GM12878 (cell line): Measurements from ENCODE around the gene ABCC9. TPM values are rescaled to one million over a fixed set of nuclear protein-coding genes. Genes with fewer than 3 reads are reported as not detected.

Source experiments
- ATAC-seq: fragments of 200-7000 bp; cut with Tn5 transposase; 3 replicates; pipeline ENCODE4 v1.9.1; 2020; ENCODE audit warnings: mild to moderate bottlenecking, moderate library complexity
- BruUV-seq: library from RNA; stranded (reverse); fragments of 400-500 nt; replicated peaks from 2 replicates; lab custom pipeline; 2021; lab: Mats Ljungman, UMichigan
- CTCF ChIA-PET: fragments of 300-600 bp; sonication (Branson Sonifier 250); formaldehyde crosslinking; extraction: SDS; loops from one replicate; lab custom pipeline; 2021; ENCODE audit warnings: inconsistent platforms; lab: Yijun Ruan, JAX
- POLR2A ChIA-PET: fragments of 350-600 bp; formaldehyde crosslinking; extraction: SDS; loops from one replicate; lab custom pipeline; 2021; ENCODE audit warnings: inconsistent platforms; lab: Charles Lee
- RAD21 ChIA-PET: fragments of 300-600 bp; sonication (Branson Sonifier 250); formaldehyde crosslinking; loops from one replicate; lab custom pipeline; 2023; ENCODE audit warnings: antibody characterized with exemption; ENCODE audit not compliant: unreplicated experiment; lab: Charles Lee
- SMC1A ChIA-PET: fragments of 300-600 bp; sonication (Branson Sonifier 250); formaldehyde crosslinking; loops from one replicate; lab custom pipeline; 2023; ENCODE audit not compliant: unreplicated experiment, uncharacterized antibody; lab: Charles Lee
- DNase-seq: peaks from one replicate; pipeline ENCODE4 v3.0.0-alpha.2; 2011; ENCODE audit warnings: low read depth, low spot score
- FAIRE-seq: peaks from 3 replicates; lab custom pipeline; 2011; peaks lifted over from hg19 to GRCh38; lab: Jason Lieb, UNC
- H2AFZ ChIP-seq: 2 replicates; pipeline ENCODE4 v1.6.0; 2011; ENCODE audit warnings: low read depth, low read length, control low read depth; ENCODE audit not compliant: control insufficient read depth
- H3K27ac ChIP-seq: 2 replicates; pipeline ENCODE4 v1.5.1; 2011; ENCODE audit warnings: control low read depth; ENCODE audit not compliant: control insufficient read depth, insufficient read depth
- H3K27me3 ChIP-seq, 2 experiments: replicated peaks in 1 of 2; 2 replicates each; pipeline versions ENCODE4 v1.6.0 to v1.6.1; 2011; ENCODE audit warnings: low read length in 1 of 2; ENCODE audit not compliant: control insufficient read depth in 2 of 2, insufficient read depth in 2 of 2
- H3K36me3 ChIP-seq, 2 experiments: 2 replicates each; pipeline ENCODE4 v1.5.1; 2011; ENCODE audit warnings: low read length in 1 of 2; ENCODE audit not compliant: control insufficient read depth in 2 of 2, insufficient read depth in 2 of 2
- H3K4me1 ChIP-seq: 2 replicates; pipeline ENCODE4 v1.6.1; 2011; ENCODE audit warnings: mild to moderate bottlenecking, low read length, moderate library complexity, mixed read lengths; ENCODE audit not compliant: control insufficient read depth, insufficient read depth
- H3K4me2 ChIP-seq: 2 replicates; pipeline ENCODE4 v1.6.0; 2011; ENCODE audit warnings: control low read depth; ENCODE audit not compliant: control insufficient read depth, insufficient read depth
- H3K4me3 ChIP-seq: fragments of 200-600 bp; sonication (generic); 2 replicates; pipeline ENCODE4 v1.5.1; 2016
- H3K79me2 ChIP-seq: 2 replicates; pipeline ENCODE4 v1.6.0; 2011; ENCODE audit warnings: low read length; ENCODE audit not compliant: control insufficient read depth, insufficient read depth
- H3K9ac ChIP-seq: 2 replicates; pipeline ENCODE4 v1.8.0; 2011; ENCODE audit warnings: low read length, control low read depth, mixed read lengths; ENCODE audit not compliant: control insufficient read depth, insufficient read depth
- H3K9me3 ChIP-seq: replicated peaks from 3 replicates; pipeline ENCODE4 v1.5.1; 2011; ENCODE audit warnings: mild to moderate bottlenecking, low read length; ENCODE audit not compliant: control insufficient read depth, insufficient read depth
- H4K20me1 ChIP-seq: 2 replicates; pipeline ENCODE4 v1.6.0; 2011; ENCODE audit not compliant: control insufficient read depth, insufficient read depth
- BCL3 ChIP-seq: IDR thresholded peaks from 2 replicates; pipeline ENCODE4 v1.6.1; 2011; ENCODE audit warnings: borderline replicate concordance, low read depth, mild to moderate bottlenecking, moderate library complexity, low read length; ENCODE audit not compliant: insufficient read depth, poor library complexity, severe bottlenecking
- BCLAF1 ChIP-seq: fragments of 450-650 bp; IDR thresholded peaks from 2 replicates; pipeline ENCODE4 v1.6.1; 2017; ENCODE audit warnings: antibody characterized with exemption, mild to moderate bottlenecking, moderate library complexity
- BRCA1 ChIP-seq: IDR thresholded peaks from 2 replicates; pipeline ENCODE4 v1.6.1; 2011; ENCODE audit warnings: low read depth, low read length, improper control_type of control experiment
- CHD2 ChIP-seq: IDR thresholded peaks from 2 replicates; pipeline ENCODE4 v1.6.1; 2011; ENCODE audit warnings: low read depth, low read length, improper control_type of control experiment, borderline replicate concordance
- EED ChIP-seq: sonication (generic); IDR thresholded peaks from 2 replicates; pipeline ENCODE4 v1.6.1; 2016; ENCODE audit warnings: antibody characterized with exemption, low read depth
- IKZF1 ChIP-seq: fragments of 450-650 bp; conservative IDR thresholded peaks from 2 replicates; pipeline ENCODE4 v1.6.1; 2017; ENCODE audit warnings: antibody characterized with exemption, mild to moderate bottlenecking
- LARP7 ChIP-seq: fragments of 450-650 bp; IDR thresholded peaks from 2 replicates; pipeline ENCODE4 v1.6.1; 2017; ENCODE audit warnings: mild to moderate bottlenecking
- MLLT1 ChIP-seq: fragments of 450-650 bp; IDR thresholded peaks from 2 replicates; pipeline ENCODE4 v1.6.1; 2016; ENCODE audit warnings: mild to moderate bottlenecking
- MTA2 ChIP-seq: fragments of 450-650 bp; IDR thresholded peaks from 2 replicates; pipeline ENCODE4 v1.6.1; 2016; ENCODE audit warnings: low read depth, mild to moderate bottlenecking, moderate library complexity
- MYC ChIP-seq: IDR thresholded peaks from 2 replicates; pipeline ENCODE4 v1.6.1; 2011; ENCODE audit warnings: mild to moderate bottlenecking, low read length, moderate library complexity, inconsistent platforms; ENCODE audit not compliant: insufficient read depth, insufficient replicate concordance, insufficient read length, severe bottlenecking
- PAX8 ChIP-seq: fragments of 450-650 bp; IDR thresholded peaks from 2 replicates; pipeline ENCODE4 v1.6.1; 2017; ENCODE audit warnings: mild to moderate bottlenecking, moderate library complexity
- POU2F2 ChIP-seq: IDR thresholded peaks from 3 replicates; pipeline ENCODE4 v1.6.1; 2011; ENCODE audit warnings: low read depth, mild to moderate bottlenecking, low read length, borderline replicate concordance
- SMC3 ChIP-seq: IDR thresholded peaks from 2 replicates; pipeline ENCODE4 v1.6.1; 2011; ENCODE audit warnings: low read length, improper control_type of control experiment, borderline replicate concordance
- ZNF24 ChIP-seq: fragments of 450-650 bp; IDR thresholded peaks from 2 replicates; pipeline ENCODE4 v1.6.1; 2017; ENCODE audit warnings: antibody characterized with exemption, mild to moderate bottlenecking
- WGBS: methylation state at CpG from one replicate; pipeline ENCODE4 v1.1.6; 2016; ENCODE audit warnings: low lambda C conversion rate; ENCODE audit not compliant: insufficient replicate concordance, insufficient coverage; ENCODE audit errors: missing lambda C conversion rate; 5-methylcytosine and 5-hydroxymethylcytosine counted together
- in situ Hi-C: fragments of 300-500 bp; cut with MboI; formaldehyde crosslinking; loops from 9 replicates; pipeline ENCODE4 v1.14.3; 2018; ENCODE audit warnings: mixed read lengths
- intact Hi-C: fragments of 100-400 bp; cut with micrococcal nuclease; formaldehyde crosslinking; loops from one replicate; pipeline ENCODE4 v1.14.2; 2022; ENCODE audit not compliant: unreplicated experiment
- polyA plus RNA-seq, 11 experiments: library from polyadenylated mRNA; depleted of rRNA in 4 of 11; unstranded in 6 of 11; stranded (reverse) in 5 of 11; fragments of >200 nt; fragmentation: Nextera tagmentation in 4 of 11; fragmentation: Illumina TruSeq in 1 of 11; extraction: Ambion mirVana in 4 of 11; extraction: Trizol in 1 of 11; gene quantifications; 1 replicate in 1 of 11; 2 replicates in 10 of 11; pipeline versions ENCODE4 v1.2.1 to v1.2.3, GENCODE V29; 2011 to 2016; ENCODE audit warnings: inconsistent platforms in 2 of 11, missing spikeins in 2 of 11, low read depth in 1 of 11
- total RNA-seq, 4 experiments: library from RNA; depleted of rRNA in 3 of 4; stranded (reverse); fragments of >200 nt in 3 of 4; fragmentation: Illumina TruSeq in 1 of 4; extraction: Trizol in 1 of 4; gene quantifications; 2 replicates each; pipeline versions ENCODE4 v1.2.1 to v1.2.3, GENCODE V29; 2013 to 2021

Gene ABCC9
- total and polyA plus RNA-seq, 10 of the 15 experiments (the other 5 are each of a cell fraction or from before 2014, with no cell fraction given) = under 0.01 to 0.10 (median 0.04) TPM; not detected in 2

GRCh38 chr12:21907948-21908837, 33.0 kb downstream of the ABCC9 start:
- H3K27me3 ChIP-seq = no peaks in the 10 kb centered on the region
- H3K4me2 ChIP-seq = no peak overlapping the region
- DNase-seq = no peak
- ChIA-PET CTCF (no interaction called here), POLR2A (no interaction called here), SMC1A (no interaction called here), RAD21 (no interaction called here)
- no peaks in the 10 kb centered on the region for H3K4me1 ChIP-seq
- no peak for ATAC-seq
- in situ Hi-C loops = no loop called here
- no peak overlapping the region for H3K4me3 ChIP-seq
- FAIRE-seq = no peak
- no peaks in the 10 kb centered on the region for H3K9me3 ChIP-seq
- H3K36me3 ChIP-seq = no peaks in the 10 kb centered on the region
- no peak overlapping the region for H3K27ac ChIP-seq
- intact Hi-C loops = no loop called here
- no peaks in the 10 kb centered on the region for H4K20me1 ChIP-seq
- no peak overlapping the region for H2AFZ ChIP-seq
- 23% methylated on average over 6 of the region's 6 CpGs for WGBS
- no TSS peak for BruUV-seq
- no peak overlapping the region for H3K9ac ChIP-seq
- H3K79me2 ChIP-seq = no peaks in the 10 kb centered on the region
- no peak for TF ChIP-seq LARP7
- TF ChIP-seq SMC3 = no peak
- no peak for TF ChIP-seq MTA2
- TF ChIP-seq EED = no peak
- no peak for TF ChIP-seq BCLAF1
- no peak for TF ChIP-seq CHD2
- no peak for TF ChIP-seq MYC
- TF ChIP-seq MLLT1 = no peak
- no peak for TF ChIP-seq BRCA1
- no peak for TF ChIP-seq IKZF1
- no peak for TF ChIP-seq PAX8
- TF ChIP-seq POU2F2 = no peak
- no peak for TF ChIP-seq BCL3
- TF ChIP-seq ZNF24 = no peak
